Calu3 (cell line): Measurements from ENCODE around the gene REST. TPM values are rescaled to one million over a fixed set of nuclear protein-coding genes. Genes with fewer than 3 reads are reported as not detected.

Experiments
- BruUV-seq: library from RNA; stranded (reverse); fragments of 400-500 nt; replicated peaks from 2 replicates; lab custom pipeline; 2021; lab: Mats Ljungman, UMichigan
- CTCF ChIA-PET: fragments of 300-600 bp; sonication (Branson Sonifier 250); formaldehyde crosslinking; loops from one replicate; lab custom pipeline; 2022; ENCODE audit warnings: antibody characterized with exemption; lab: Charles Lee
- DNase-seq: peaks from one replicate; pipeline ENCODE4 v3.0.0; 2022
- H3K27ac Mint-ChIP-seq: one replicate; pipeline ENCODE4 v1.8.0; 2022; ENCODE audit warnings: mixed read lengths; ENCODE audit not compliant: unreplicated experiment
- H3K27me3 Mint-ChIP-seq: one replicate; pipeline ENCODE4 v1.8.0; 2022; ENCODE audit warnings: mixed read lengths; ENCODE audit not compliant: unreplicated experiment
- H3K36me3 Mint-ChIP-seq: one replicate; pipeline ENCODE4 v1.8.0; 2022; ENCODE audit warnings: mild to moderate bottlenecking, moderate library complexity, mixed read lengths; ENCODE audit not compliant: insufficient read depth, unreplicated experiment
- H3K4me1 Mint-ChIP-seq: one replicate; pipeline ENCODE4 v1.8.0; 2022; ENCODE audit warnings: mild to moderate bottlenecking, low read depth, mixed read lengths; ENCODE audit not compliant: unreplicated experiment
- H3K4me3 Mint-ChIP-seq: one replicate; pipeline ENCODE4 v1.8.0; 2022; ENCODE audit warnings: mild to moderate bottlenecking, low read depth, moderate library complexity, mixed read lengths; ENCODE audit not compliant: unreplicated experiment
- H3K9me3 Mint-ChIP-seq: one replicate; pipeline ENCODE4 v1.8.0; 2022; ENCODE audit warnings: low read depth, mixed read lengths; ENCODE audit not compliant: unreplicated experiment
- intact Hi-C: fragments of 100-400 bp; cut with micrococcal nuclease; formaldehyde crosslinking; loops from one replicate; pipeline ENCODE4 v1.10.0; 2022; ENCODE audit not compliant: unreplicated experiment
- total RNA-seq: library from RNA; stranded (reverse); gene quantifications from 2 replicates; pipeline ENCODE4 v1.2.3, GENCODE V29; 2022
- TF ChIP-seq, protein P1 (sequence below): fragments of 200-600 bp; IDR thresholded peaks from one replicate; pipeline ENCODE4 v1.8.0; 2022; ENCODE audit warnings: antibody characterized with exemption; ENCODE audit not compliant: unreplicated experiment

The REST gene
- total RNA-seq, 1 experiment from 2014 or later, result 29.6 TPM

DNA sequence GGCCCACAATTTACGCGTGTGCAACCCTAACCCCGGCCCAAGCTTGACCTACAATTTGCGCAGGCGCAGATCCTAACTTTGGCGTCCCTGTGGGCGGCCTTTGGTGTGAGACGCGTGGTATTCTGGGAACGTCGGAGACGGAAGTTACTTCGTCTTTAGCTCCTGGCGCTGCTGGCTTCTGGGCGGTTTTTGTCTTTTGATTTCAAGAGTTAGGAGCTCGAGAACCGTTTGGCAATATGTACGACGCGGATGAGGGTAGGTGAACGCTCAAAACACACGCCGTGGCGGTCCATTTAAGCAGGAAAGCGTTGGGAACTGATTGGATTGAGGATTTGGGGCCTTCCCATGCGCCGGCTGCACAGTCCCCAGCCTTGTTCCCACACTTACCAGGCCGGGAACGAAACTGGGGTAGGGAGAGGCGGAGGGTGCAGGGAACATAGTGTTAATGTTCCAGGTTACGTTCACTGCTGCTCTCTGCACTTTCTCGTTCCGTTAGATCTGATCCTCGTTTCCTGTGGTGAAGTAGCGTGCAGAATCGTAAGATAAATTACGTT, 71.1 kb downstream of the REST start, which contains the start of gene POLR2B:
Gene POLR2B, plus strand, starts transcription at position 147 of the 554 bp plus-strand sequence. Its CDS starts 90 bp downstream, at position 237.
- intact Hi-C loops, result no loop called here
- peak within 1 kb of the TSS; percentile 98 for H3K4me3 Mint-ChIP-seq
- H3K27me3 Mint-ChIP-seq, result no peaks in the 10 kb centered on the region

DNA sequence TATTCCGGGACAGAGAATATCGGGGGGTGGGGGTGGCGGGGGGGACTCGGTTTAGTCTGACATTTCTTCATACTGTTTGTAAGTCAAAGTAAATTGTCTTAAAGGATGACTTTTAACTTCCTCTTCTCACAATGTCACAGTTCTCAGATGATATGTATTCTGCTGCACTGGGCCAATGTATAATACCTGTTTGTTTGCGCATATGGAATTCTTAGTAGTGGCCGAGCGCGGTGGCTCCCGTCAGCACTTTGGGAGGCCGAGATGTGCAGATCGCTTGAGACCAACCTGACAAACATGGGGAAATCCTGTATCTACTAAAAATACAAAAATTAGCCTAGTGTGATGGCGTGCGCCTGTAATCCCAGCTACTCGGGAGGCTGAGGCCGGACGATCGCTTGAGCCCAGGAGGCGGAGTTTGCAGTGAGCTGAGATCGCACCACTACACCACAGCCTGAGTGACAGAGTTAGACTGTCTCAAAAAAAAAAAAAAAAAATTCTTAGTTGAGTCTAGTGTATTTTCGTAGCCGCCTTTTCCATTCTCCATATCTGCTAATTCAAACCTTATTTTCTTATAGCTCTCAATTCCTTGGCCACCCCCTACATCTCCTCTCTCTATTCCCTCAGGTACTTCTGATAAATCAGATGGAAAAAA, 71.8 kb downstream of the REST start:
- CTCF ChIA-PET, result interaction anchor here (0.6 to 0.7 kb wide), 2 partner anchors 15 to 20 kb away, joined by 3 to 4 read pairs; no protein-coding TSS in a partner anchor
- no TSS peak for BruUV-seq
- peak overlapping the region; percentile 98 for H3K4me3 Mint-ChIP-seq
- peaks cover 23% of the 10 kb centered on the region for H3K4me1 Mint-ChIP-seq
- H3K27ac Mint-ChIP-seq, result peak overlapping the region; percentile 98
- TF ChIP-seq, protein P1, sequence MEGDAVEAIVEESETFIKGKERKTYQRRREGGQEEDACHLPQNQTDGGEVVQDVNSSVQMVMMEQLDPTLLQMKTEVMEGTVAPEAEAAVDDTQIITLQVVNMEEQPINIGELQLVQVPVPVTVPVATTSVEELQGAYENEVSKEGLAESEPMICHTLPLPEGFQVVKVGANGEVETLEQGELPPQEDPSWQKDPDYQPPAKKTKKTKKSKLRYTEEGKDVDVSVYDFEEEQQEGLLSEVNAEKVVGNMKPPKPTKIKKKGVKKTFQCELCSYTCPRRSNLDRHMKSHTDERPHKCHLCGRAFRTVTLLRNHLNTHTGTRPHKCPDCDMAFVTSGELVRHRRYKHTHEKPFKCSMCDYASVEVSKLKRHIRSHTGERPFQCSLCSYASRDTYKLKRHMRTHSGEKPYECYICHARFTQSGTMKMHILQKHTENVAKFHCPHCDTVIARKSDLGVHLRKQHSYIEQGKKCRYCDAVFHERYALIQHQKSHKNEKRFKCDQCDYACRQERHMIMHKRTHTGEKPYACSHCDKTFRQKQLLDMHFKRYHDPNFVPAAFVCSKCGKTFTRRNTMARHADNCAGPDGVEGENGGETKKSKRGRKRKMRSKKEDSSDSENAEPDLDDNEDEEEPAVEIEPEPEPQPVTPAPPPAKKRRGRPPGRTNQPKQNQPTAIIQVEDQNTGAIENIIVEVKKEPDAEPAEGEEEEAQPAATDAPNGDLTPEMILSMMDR, result no peak
- peaks cover 61% of the 10 kb centered on the region for H3K36me3 Mint-ChIP-seq
- H3K9me3 Mint-ChIP-seq, result no peaks in the 10 kb centered on the region
- H3K27me3 Mint-ChIP-seq, result no peaks in the 10 kb centered on the region
- peak; percentile 15 for DNase-seq
- intact Hi-C loops, result no loop called here

More for the DNA sequence above, 71.1 kb downstream of the REST start, which contains the start of gene POLR2B:
- Mint-ChIP-seq H3K4me1 (peaks cover 23% of the 10 kb centered on the region), H3K27ac (peak within 1 kb of the TSS; percentile 98), H3K9me3 (no peaks in the 10 kb centered on the region), H3K36me3 (peaks cover 66% of the 10 kb centered on the region)
- CTCF ChIA-PET, result interaction anchor here (0.6 kb wide), 1 partner anchor 21 kb away, joined by 4 read pairs; no protein-coding TSS in a partner anchor
- DNase-seq, result peak; percentile 87
- TSS peak; percentile 63 for BruUV-seq
- TF ChIP-seq, protein P1, result no peak

DNA sequence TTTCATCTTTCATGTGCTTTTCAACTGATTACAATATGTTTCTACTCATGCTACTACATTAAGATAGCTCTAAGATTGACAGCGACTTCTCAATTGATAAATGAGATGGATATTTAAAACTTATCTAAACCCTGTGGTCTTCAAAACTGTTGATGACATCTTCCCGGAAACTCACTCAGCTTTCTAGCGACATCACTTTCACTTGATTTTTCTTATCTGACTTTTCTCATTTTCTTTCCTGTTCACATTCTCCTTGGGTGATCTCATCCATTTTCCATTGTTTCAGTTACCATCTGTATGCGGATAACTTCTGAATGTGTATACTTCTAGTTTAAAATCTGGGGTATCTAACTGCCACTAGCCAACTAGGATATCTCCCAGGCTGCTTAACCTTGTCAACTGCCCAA, 74.1 kb downstream of the REST start:
- CTCF ChIA-PET, result no interaction called here
- BruUV-seq, result no TSS peak
- no peak for DNase-seq
- H3K27ac Mint-ChIP-seq, result peak overlapping the region; percentile 26
- peak overlapping the region; percentile 59 for H3K4me3 Mint-ChIP-seq
- intact Hi-C loops, result no loop called here
- H3K27me3 Mint-ChIP-seq, result no peaks in the 10 kb centered on the region
- TF ChIP-seq, protein P1, result no peak
- peaks cover 23% of the 10 kb centered on the region for H3K4me1 Mint-ChIP-seq
- peaks cover 50% of the 10 kb centered on the region for H3K36me3 Mint-ChIP-seq
- no peaks in the 10 kb centered on the region for H3K9me3 Mint-ChIP-seq

DNA sequence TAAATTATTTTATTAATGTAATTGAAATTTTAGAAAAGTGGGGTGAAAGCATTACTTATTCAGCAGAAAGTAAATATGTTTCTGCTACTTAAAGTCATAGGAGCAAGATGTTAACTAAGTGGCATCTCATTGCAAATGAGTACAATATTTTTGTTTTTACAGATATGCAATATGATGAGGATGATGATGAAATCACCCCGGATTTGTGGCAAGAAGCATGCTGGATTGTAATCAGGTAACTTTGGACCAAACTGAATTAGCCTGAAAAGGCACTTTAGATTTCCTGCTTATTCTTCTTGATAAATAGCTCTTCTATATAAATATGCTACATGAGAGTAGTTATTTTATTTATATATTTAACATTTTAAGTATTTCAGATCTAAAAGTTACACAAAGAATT, 78.5 kb downstream of the REST start:
- Mint-ChIP-seq H3K4me3 (no peak overlapping the region), H3K4me1 (peaks cover 23% of the 10 kb centered on the region), H3K9me3 (no peaks in the 10 kb centered on the region), H3K27me3 (no peaks in the 10 kb centered on the region), H3K27ac (no peak overlapping the region), H3K36me3 (peaks cover 29% of the 10 kb centered on the region)
- BruUV-seq, result no TSS peak
- no peak for DNase-seq
- TF ChIP-seq, protein P1, result no peak
- intact Hi-C loops, result no loop called here
- CTCF ChIA-PET, result no interaction called here
